Gastrocnemius medialis (tissue), 4 donors: Measurements from ENCODE around the gene TPX2.

Experiments used
- CTCF ChIP-seq, 5 experiments: fragments of 450-650 bp in 3 of 5; fragments of 200-600 bp in 2 of 5; sonication (generic) in 2 of 5; IDR thresholded peaks in 4 of 5; conservative IDR thresholded peaks in 1 of 5; 1 replicate in 4 of 5; 2 replicates in 1 of 5; pipeline ENCODE4 v1.5.1; 2016 to 2019; ENCODE audit warnings: antibody characterized with exemption in 5 of 5, mild to moderate bottlenecking in 3 of 5, moderate library complexity in 3 of 5
- POLR2A ChIP-seq, 2 donors: fragments of 450-650 bp; IDR thresholded peaks; one replicate each; pipeline ENCODE4 v1.6.1; 2017; ENCODE audit warnings: antibody characterized with exemption in 2 of 2, mild to moderate bottlenecking in 2 of 2, moderate library complexity in 2 of 2

- no peak for TF ChIP-seq CTCF (IDR thresholded peaks at IDR 0.05 in 4 of 5, conservative IDR thresholded peaks at IDR 0.05 in 1 of 5)
- no peak for TF ChIP-seq POLR2A (IDR thresholded peaks at IDR 0.05)
Observed at GRCh38 chr20:31691646-31692275, 47.3 kb upstream of the TPX2 start.
